UCSD-AML1 (cell line): Measurements from ENCODE around the gene SPATA31D3.
"Not testable (repeated sequence)": the region's sequence is repeated elsewhere in the genome, so short reads cannot be mapped to it uniquely, and the experiment has no call there.

Experiments used
- DNase-seq: peaks from one replicate; lab custom pipeline; 2025; ENCODE audit not compliant: unreplicated experiment; lab: John Stamatoyannopoulos, UW

The SPATA31D3 gene

GRCh38 chr9:81976351-81976750, 33.1 kb downstream of the SPATA31D3 start:
- DNase-seq, result no peak

- no peak for DNase-seq
Measured at GRCh38 chr9:81979196-81979595, 35.9 kb downstream of the SPATA31D3 start.

DNA sequence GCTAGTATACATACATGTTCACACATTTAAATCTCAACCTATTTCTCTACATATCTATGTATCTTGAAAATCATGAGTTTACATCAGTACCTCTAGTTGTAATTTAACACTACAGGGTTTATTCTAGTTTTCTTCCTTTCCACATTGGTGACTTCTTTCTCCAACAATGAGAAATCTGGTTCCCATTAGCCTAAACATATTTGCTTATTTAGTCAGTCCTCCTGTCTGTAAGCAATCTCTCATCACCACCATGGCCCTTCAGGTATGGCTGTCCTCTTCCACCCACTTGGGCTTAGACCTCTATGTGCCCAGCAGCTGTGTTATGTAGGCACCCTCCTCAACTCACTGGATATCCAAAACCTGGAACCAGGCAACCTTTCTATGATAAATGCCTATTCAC, 37.3 kb downstream of the SPATA31D3 start:
- no peak for DNase-seq

GRCh38 chr9:81981883-81982282, 38.6 kb downstream of the SPATA31D3 start:
- DNase-seq, result no peak

- DNase-seq, result no peak
Measured at GRCh38 chr9:81984928-81985327, 41.6 kb downstream of the SPATA31D3 start.

DNA sequence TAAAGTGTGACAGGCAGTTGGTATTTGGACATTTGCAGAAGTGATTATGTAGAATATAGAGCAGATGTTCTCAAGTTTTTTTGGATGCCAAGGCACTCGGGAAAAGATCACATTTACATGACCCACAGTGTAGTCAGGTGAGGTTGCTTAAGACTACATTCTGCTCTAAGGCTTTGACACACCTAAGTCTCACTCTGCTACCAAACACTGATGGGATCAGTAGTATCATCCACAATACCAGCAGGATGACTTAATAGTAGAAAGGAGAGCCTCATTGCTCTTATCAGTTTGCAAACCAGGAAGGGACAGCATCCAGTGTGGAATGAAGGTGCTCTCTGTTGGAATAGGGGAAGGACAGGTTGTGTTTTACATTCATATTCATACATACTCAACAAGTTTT, 42.8 kb downstream of the SPATA31D3 start:
- no peak for DNase-seq

- DNase-seq, result not testable (repeated sequence)
Measured at GRCh38 chr9:81988472-81988871, 45.2 kb downstream of the SPATA31D3 start, which contains the start of gene SPATA31D1. Gene SPATA31D1 (plus strand): TSS chr9:81988772. CDS start chr9:81988819, 47 bp downstream.

GRCh38 chr9:81989700-81990099, 46.4 kb downstream of the SPATA31D3 start:
- DNase-seq, result no peak

DNA sequence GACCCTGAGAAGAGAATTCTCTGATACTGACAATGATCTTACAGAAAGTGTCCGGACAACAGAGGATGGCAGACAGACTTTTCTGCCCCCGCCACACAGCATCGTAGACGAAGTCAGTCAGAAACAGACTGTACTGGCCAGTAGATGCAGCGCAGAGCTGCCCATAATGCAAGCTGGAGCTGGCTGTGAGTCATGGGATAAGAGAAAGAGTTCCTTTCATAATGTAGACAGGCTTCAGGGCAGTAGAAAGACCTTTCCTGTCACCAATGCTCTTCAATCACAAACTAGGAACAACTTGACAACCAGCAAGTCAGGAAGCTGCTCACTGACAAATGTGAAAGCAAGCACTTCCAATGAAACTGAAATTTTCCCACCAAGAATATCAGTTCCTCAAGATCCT, 50.4 kb downstream of the SPATA31D3 start:
- DNase-seq, result no peak
